Activated CD4-positive, alpha-beta memory T cell treated with anti-CD3 and anti-CD28 coated beads, Interleukin-2, amount 10 ng/mL, durations not matched to agents 7 days and 5 days (primary cell): ENCODE data around the gene GPR32. TPM values are rescaled to one million over a fixed set of nuclear protein-coding genes. Genes with fewer than 3 reads are reported as not detected.
"Not testable (repeated sequence)": the region's sequence is repeated elsewhere in the genome, so short reads cannot be mapped to it uniquely, and the experiment has no call there.

ENCODE experiments used
- CTCF ChIA-PET: fragments of 350-600 bp; sonication (Branson Sonifier 250); formaldehyde crosslinking; loops from one replicate; lab custom pipeline; 2021; ENCODE audit warnings: antibody characterized with exemption, inconsistent platforms; lab: Charles Lee
- POLR2A ChIA-PET: fragments of 350-600 bp; sonication (Branson Sonifier 250); formaldehyde crosslinking; loops from one replicate; lab custom pipeline; 2021; ENCODE audit warnings: antibody characterized with exemption; lab: Charles Lee
- DNase-seq: peaks from one replicate; pipeline ENCODE4 v3.0.0-alpha.2; 2020
- H3K27ac Mint-ChIP-seq: one replicate; pipeline ENCODE4 v1.8.0; 2021; ENCODE audit warnings: mild to moderate bottlenecking, mixed read lengths
- H3K27me3 Mint-ChIP-seq: one replicate; pipeline ENCODE4 v1.8.0; 2021; ENCODE audit warnings: mixed read lengths
- H3K36me3 Mint-ChIP-seq: one replicate; pipeline ENCODE4 v1.8.0; 2021; ENCODE audit warnings: low read depth, mixed read lengths
- H3K4me1 Mint-ChIP-seq: one replicate; pipeline ENCODE4 v1.8.0; 2021; ENCODE audit warnings: mixed read lengths
- H3K4me3 Mint-ChIP-seq: one replicate; pipeline ENCODE4 v1.8.0; 2021; ENCODE audit warnings: mild to moderate bottlenecking, mixed read lengths
- H3K9me3 Mint-ChIP-seq: one replicate; pipeline ENCODE4 v1.8.0; 2021; ENCODE audit warnings: mixed read lengths
- total RNA-seq, 2 experiments: library from RNA; stranded (reverse); gene quantifications; one replicate each; pipeline ENCODE4 v1.2.3, GENCODE V29; 2021

GPR32 gene
- total RNA-seq, 2 experiments from 2014 or later: not detected

- H3K4me1 Mint-ChIP-seq, H3K27me3 Mint-ChIP-seq, H3K9me3 Mint-ChIP-seq, H3K4me3 Mint-ChIP-seq, POLR2A ChIA-PET, DNase-seq, H3K27ac Mint-ChIP-seq, H3K36me3 Mint-ChIP-seq: not testable (repeated sequence)
- CTCF ChIA-PET: interaction anchor here (1.9 kb wide), 1 partner anchor 34 kb away, joined by 4 read pairs; no protein-coding TSS in a partner anchor
Measured at GRCh38 chr19:50759076-50759475, 11.2 kb upstream of the GPR32 start.

- Mint-ChIP-seq H3K9me3 (peaks cover 2% of the 10 kb centered on the region), H3K27ac (no peak overlapping the region), H3K4me3 (no peak overlapping the region), H3K36me3 (no peaks in the 10 kb centered on the region), H3K4me1 (no peaks in the 10 kb centered on the region), H3K27me3 (peaks cover 2% of the 10 kb centered on the region)
- DNase-seq: no peak
- ChIA-PET POLR2A (interaction anchor here (0.6 kb wide), 1 partner anchor 73 kb away, joined by 3 read pairs; no protein-coding TSS in a partner anchor), CTCF (interaction anchor here (1.9 kb wide), 1 partner anchor 35 kb away, joined by 4 read pairs; no protein-coding TSS in a partner anchor)
Measured at GRCh38 chr19:50759886-50760285, 10.4 kb upstream of the GPR32 start.

GRCh38 chr19:50761501-50761900 is 8.8 kb upstream of the GPR32 start:
- H3K36me3 Mint-ChIP-seq, H3K27ac Mint-ChIP-seq, H3K9me3 Mint-ChIP-seq, POLR2A ChIA-PET, H3K27me3 Mint-ChIP-seq, DNase-seq, H3K4me3 Mint-ChIP-seq, H3K4me1 Mint-ChIP-seq, CTCF ChIA-PET: not testable (repeated sequence)

GRCh38 chr19:50763521-50763920 is 6.7 kb upstream of the GPR32 start:
- DNase-seq, H3K27ac Mint-ChIP-seq, CTCF ChIA-PET, H3K4me3 Mint-ChIP-seq, H3K4me1 Mint-ChIP-seq, H3K27me3 Mint-ChIP-seq, H3K36me3 Mint-ChIP-seq, H3K9me3 Mint-ChIP-seq, POLR2A ChIA-PET: not testable (repeated sequence)

- no peak for DNase-seq
- no peak overlapping the region for H3K4me3 Mint-ChIP-seq
- H3K36me3 Mint-ChIP-seq: no peaks in the 10 kb centered on the region
- peaks cover 2% of the 10 kb centered on the region for H3K27me3 Mint-ChIP-seq
- no peak overlapping the region for H3K27ac Mint-ChIP-seq
- CTCF ChIA-PET: no interaction called here
- POLR2A ChIA-PET: no interaction called here
- peaks cover 2% of the 10 kb centered on the region for H3K9me3 Mint-ChIP-seq
- H3K4me1 Mint-ChIP-seq: no peaks in the 10 kb centered on the region
Measured at GRCh38 chr19:50764409-50764808, 5.9 kb upstream of the GPR32 start.

- CTCF ChIA-PET, H3K4me3 Mint-ChIP-seq, H3K27ac Mint-ChIP-seq, POLR2A ChIA-PET, H3K36me3 Mint-ChIP-seq, H3K4me1 Mint-ChIP-seq, DNase-seq, H3K9me3 Mint-ChIP-seq, H3K27me3 Mint-ChIP-seq: not testable (repeated sequence)
Measured at GRCh38 chr19:50766746-50767145, 3.5 kb upstream of the GPR32 start.

- H3K4me3 Mint-ChIP-seq, H3K27me3 Mint-ChIP-seq, H3K36me3 Mint-ChIP-seq, H3K4me1 Mint-ChIP-seq, POLR2A ChIA-PET, DNase-seq, CTCF ChIA-PET, H3K27ac Mint-ChIP-seq, H3K9me3 Mint-ChIP-seq: not testable (repeated sequence)
Measured at GRCh38 chr19:50767263-50767662, 3.0 kb upstream of the GPR32 start.

GRCh38 chr19:50768277-50768676 is 2.0 kb upstream of the GPR32 start:
- H3K9me3 Mint-ChIP-seq: no peaks in the 10 kb centered on the region
- H3K27ac Mint-ChIP-seq: no peak overlapping the region
- ChIA-PET POLR2A (no interaction called here), CTCF (no interaction called here)
- H3K4me3 Mint-ChIP-seq: no peak overlapping the region
- H3K36me3 Mint-ChIP-seq: no peaks in the 10 kb centered on the region
- no peak for DNase-seq
- H3K4me1 Mint-ChIP-seq: no peaks in the 10 kb centered on the region
- H3K27me3 Mint-ChIP-seq: peaks cover 2% of the 10 kb centered on the region

- ChIA-PET POLR2A (no interaction called here), CTCF (no interaction called here)
- H3K36me3 Mint-ChIP-seq: no peaks in the 10 kb centered on the region
- no peak overlapping the region for H3K4me3 Mint-ChIP-seq
- no peaks in the 10 kb centered on the region for H3K4me1 Mint-ChIP-seq
- H3K27me3 Mint-ChIP-seq: peaks cover 8% of the 10 kb centered on the region
- H3K27ac Mint-ChIP-seq: no peak overlapping the region
- DNase-seq: no peak
- no peaks in the 10 kb centered on the region for H3K9me3 Mint-ChIP-seq
Measured at GRCh38 chr19:50770888-50771287, 624 bp downstream of the GPR32 start.

- peaks cover 11% of the 10 kb centered on the region for H3K27me3 Mint-ChIP-seq
- H3K36me3 Mint-ChIP-seq: no peaks in the 10 kb centered on the region
- H3K4me3 Mint-ChIP-seq: no peak overlapping the region
- CTCF ChIA-PET: no interaction called here
- H3K27ac Mint-ChIP-seq: no peak overlapping the region
- H3K4me1 Mint-ChIP-seq: no peaks in the 10 kb centered on the region
- no peaks in the 10 kb centered on the region for H3K9me3 Mint-ChIP-seq
- DNase-seq: no peak
- POLR2A ChIA-PET: no interaction called here
Measured at GRCh38 chr19:50772476-50772875, 2.2 kb downstream of the GPR32 start.

GRCh38 chr19:50772912-50773311 is 2.6 kb downstream of the GPR32 start:
- CTCF ChIA-PET, DNase-seq, POLR2A ChIA-PET, H3K4me1 Mint-ChIP-seq, H3K36me3 Mint-ChIP-seq, H3K27ac Mint-ChIP-seq, H3K9me3 Mint-ChIP-seq, H3K4me3 Mint-ChIP-seq: not testable (repeated sequence)
- peaks cover 15% of the 10 kb centered on the region for H3K27me3 Mint-ChIP-seq

- CTCF ChIA-PET: interaction anchor here (0.7 kb wide), 1 partner anchor 404 kb away, joined by 3 read pairs; no protein-coding TSS in a partner anchor
- POLR2A ChIA-PET, H3K27ac Mint-ChIP-seq: not testable (repeated sequence)
Measured at GRCh38 chr19:50773454-50773853, 3.2 kb downstream of the GPR32 start.

GRCh38 chr19:50776131-50776530 is 5.9 kb downstream of the GPR32 start:
- DNase-seq: no peak
- Mint-ChIP-seq H3K27me3 (peaks cover 45% of the 10 kb centered on the region), H3K9me3 (no peaks in the 10 kb centered on the region), H3K27ac (no peak overlapping the region), H3K4me3 (no peak overlapping the region), H3K4me1 (no peaks in the 10 kb centered on the region), H3K36me3 (no peaks in the 10 kb centered on the region)
- CTCF ChIA-PET: no interaction called here
- POLR2A ChIA-PET: no interaction called here

More at GRCh38 chr19:50773454-50773853, 3.2 kb downstream of the GPR32 start:
- not testable (repeated sequence) for H3K9me3 Mint-ChIP-seq, DNase-seq, H3K36me3 Mint-ChIP-seq, H3K4me1 Mint-ChIP-seq, H3K4me3 Mint-ChIP-seq
- peaks cover 21% of the 10 kb centered on the region for H3K27me3 Mint-ChIP-seq

GRCh38 chr19:50777261-50777660 is 7.0 kb downstream of the GPR32 start:
- ChIA-PET CTCF (no interaction called here), POLR2A (no interaction called here)
- H3K27ac Mint-ChIP-seq: no peak overlapping the region
- no peak overlapping the region for H3K4me3 Mint-ChIP-seq
- no peak for DNase-seq
- H3K27me3 Mint-ChIP-seq: peaks cover 45% of the 10 kb centered on the region
- no peaks in the 10 kb centered on the region for H3K36me3 Mint-ChIP-seq
- no peaks in the 10 kb centered on the region for H3K9me3 Mint-ChIP-seq
- no peaks in the 10 kb centered on the region for H3K4me1 Mint-ChIP-seq
